CD4-positive, alpha-beta T cell treated with Interleukin-21 for 1 hour (primary cell): ENCODE results near the gene SNX5.

ENCODE experiments used
- DNase-seq: peaks from one replicate; pipeline ENCODE4 v3.0.0-alpha.2; 2020

Gene SNX5

GRCh38 chr20:17910828-17911294 lies 57.7 kb downstream of the SNX5 start:
- no peak for DNase-seq

- no peak for DNase-seq
These were observed 58.7 kb downstream of the SNX5 start for GRCh38 chr20:17909869-17910321.

- no peak for DNase-seq
These were observed 63.0 kb downstream of the SNX5 start for GRCh38 chr20:17905544-17905943.

GRCh38 chr20:17904027-17904426 lies 64.6 kb downstream of the SNX5 start:
- DNase-seq: peak; percentile 13

- DNase-seq: no peak
These were observed 66.0 kb downstream of the SNX5 start for GRCh38 chr20:17902531-17903083.

- no peak for DNase-seq
These were observed 66.6 kb downstream of the SNX5 start for GRCh38 chr20:17901971-17902370.

GRCh38 chr20:17898548-17898994 lies 70.0 kb downstream of the SNX5 start:
- peak; percentile 68 for DNase-seq

GRCh38 chr20:17897566-17898307 lies 70.9 kb downstream of the SNX5 start:
- DNase-seq: no peak

- DNase-seq: no peak
These were observed 71.7 kb downstream of the SNX5 start for GRCh38 chr20:17896771-17897369.

- DNase-seq: no peak
These were observed 72.3 kb downstream of the SNX5 start for GRCh38 chr20:17896193-17896723.

GRCh38 chr20:17895641-17896171 lies 72.9 kb downstream of the SNX5 start:
- peak; percentile 7 for DNase-seq

- DNase-seq: no peak
These were observed 75.1 kb downstream of the SNX5 start for GRCh38 chr20:17893445-17893844.

- DNase-seq: no peak
These were observed 76.2 kb downstream of the SNX5 start for GRCh38 chr20:17892189-17892938.
